HEK293 (cell line): Measurements from ENCODE around the gene SAMHD1.
A peak's percentile ranks its signal among the peaks of the same experiment; 100 is the strongest.

Source experiments
- CTCF ChIA-PET: fragments of 350-600 bp; formaldehyde crosslinking; extraction: SDS; loops from one replicate; lab custom pipeline; 2021; ENCODE audit warnings: antibody characterized with exemption; lab: Yijun Ruan, JAX
- POLR2A ChIA-PET: fragments of 300-600 bp; formaldehyde crosslinking; extraction: SDS; loops from one replicate; lab custom pipeline; 2020; ENCODE audit warnings: antibody characterized with exemption, inconsistent platforms; lab: Yijun Ruan, JAX
- H3K27ac ChIP-seq: fragments of 200-500 bp; sonication (Bioruptor generic); 2 replicates; pipeline ENCODE4 v1.5.1; 2014; ENCODE audit warnings: low read depth, low read length, control low read depth, inconsistent platforms; ENCODE audit errors: extremely low read depth
- H3K36me3 ChIP-seq, 2 experiments: fragments of 200-500 bp in 1 of 2; sonication (Bioruptor generic) in 1 of 2; 1 replicate in 1 of 2; 2 replicates in 1 of 2; pipeline ENCODE4 v1.5.1; 2014 to 2017; ENCODE audit warnings: inconsistent platforms in 2 of 2, low read length in 2 of 2; ENCODE audit not compliant: control insufficient read depth in 2 of 2, insufficient read depth in 1 of 2
- H3K4me1 ChIP-seq: fragments of 200-500 bp; sonication (Bioruptor generic); 2 replicates; pipeline ENCODE4 v1.5.1; 2014; ENCODE audit warnings: mild to moderate bottlenecking, low read length, inconsistent platforms; ENCODE audit not compliant: control insufficient read depth, insufficient read depth
- H3K4me3 ChIP-seq: 2 replicates; pipeline ENCODE4 v1.5.1; 2011; ENCODE audit warnings: low read depth, mild to moderate bottlenecking, control low read depth, low read length, moderate library complexity
- H3K9me3 ChIP-seq: fragments of 200-500 bp; sonication (Bioruptor generic); 2 replicates; pipeline ENCODE4 v1.5.1; 2014; ENCODE audit warnings: low read depth, low read length, inconsistent platforms; ENCODE audit not compliant: control insufficient read depth, insufficient read depth
- GLIS2 ChIP-seq: fragments of 450-650 bp; formaldehyde crosslinking; IDR thresholded peaks from 2 replicates; pipeline ENCODE4 v1.5.1; 2016; ENCODE audit warnings: missing biosample characterization, missing genetic modification characterization
- KLF16 ChIP-seq: fragments of 450-650 bp; formaldehyde crosslinking; IDR thresholded peaks from 2 replicates; pipeline ENCODE4 v1.5.1; 2017; ENCODE audit warnings: missing biosample characterization, missing genetic modification characterization
- PRDM1 ChIP-seq: fragments of 450-650 bp; formaldehyde crosslinking; IDR thresholded peaks from 2 replicates; pipeline ENCODE4; 2016; ENCODE audit warnings: missing biosample characterization, missing genetic modification characterization
- SP7 ChIP-seq: fragments of 450-650 bp; formaldehyde crosslinking; IDR thresholded peaks from 2 replicates; pipeline ENCODE4 v1.5.1; 2016; ENCODE audit warnings: missing biosample characterization, missing genetic modification characterization
- TRIM28 ChIP-seq: IDR thresholded peaks from 2 replicates; pipeline ENCODE4 v1.6.1; 2011; ENCODE audit warnings: low read length, control low read depth, borderline replicate concordance
- ZBTB1 ChIP-seq: fragments of 450-650 bp; formaldehyde crosslinking; IDR thresholded peaks from 2 replicates; pipeline ENCODE4 v1.5.1; 2016; ENCODE audit warnings: missing biosample characterization, missing genetic modification characterization
- ZBTB21 ChIP-seq: fragments of 450-650 bp; formaldehyde crosslinking; IDR thresholded peaks from 2 replicates; pipeline ENCODE4 v1.5.1; 2017; ENCODE audit warnings: missing biosample characterization, missing genetic modification characterization
- ZNF138 ChIP-seq: fragments of 450-650 bp; formaldehyde crosslinking; IDR thresholded peaks from 2 replicates; pipeline ENCODE4 v1.5.1; 2016; ENCODE audit warnings: missing biosample characterization, missing genetic modification characterization, borderline replicate concordance
- ZNF140 ChIP-seq: fragments of 450-650 bp; formaldehyde crosslinking; IDR thresholded peaks from 2 replicates; pipeline ENCODE4 v1.5.1; 2016; ENCODE audit warnings: missing biosample characterization, missing genetic modification characterization
- ZNF174 ChIP-seq: fragments of 450-650 bp; formaldehyde crosslinking; IDR thresholded peaks from 2 replicates; pipeline ENCODE4 v1.5.0; 2017; ENCODE audit warnings: missing biosample characterization, mild to moderate bottlenecking, missing genetic modification characterization
- ZNF24 ChIP-seq: fragments of 450-650 bp; formaldehyde crosslinking; IDR thresholded peaks from 2 replicates; pipeline ENCODE4 v1.5.1; 2016; ENCODE audit warnings: missing biosample characterization, missing genetic modification characterization
- ZNF311 ChIP-seq: fragments of 450-650 bp; formaldehyde crosslinking; IDR thresholded peaks from 2 replicates; pipeline ENCODE4 v1.5.1; 2017; ENCODE audit warnings: missing biosample characterization, missing genetic modification characterization, borderline replicate concordance
- ZNF366 ChIP-seq: fragments of 450-650 bp; formaldehyde crosslinking; conservative IDR thresholded peaks from 2 replicates; pipeline ENCODE4 v1.5.1; 2016; ENCODE audit warnings: missing biosample characterization, missing genetic modification characterization
- ZNF37A ChIP-seq: fragments of 450-650 bp; IDR thresholded peaks from 2 replicates; pipeline ENCODE4 v1.5.1; 2018; ENCODE audit warnings: missing biosample characterization, missing genetic modification characterization
- ZNF416 ChIP-seq: fragments of 450-650 bp; formaldehyde crosslinking; IDR thresholded peaks from 2 replicates; pipeline ENCODE4 v1.5.1; 2016; ENCODE audit warnings: missing biosample characterization, missing genetic modification characterization
- ZNF571 ChIP-seq: fragments of 450-650 bp; formaldehyde crosslinking; IDR thresholded peaks from 2 replicates; pipeline ENCODE4 v1.5.0; 2017; ENCODE audit warnings: missing biosample characterization, missing genetic modification characterization
- ZNF704 ChIP-seq: fragments of 450-650 bp; formaldehyde crosslinking; IDR thresholded peaks from 2 replicates; pipeline ENCODE4 v1.5.1; 2016; ENCODE audit warnings: missing biosample characterization, missing genetic modification characterization
- ZNF768 ChIP-seq: fragments of 450-650 bp; formaldehyde crosslinking; IDR thresholded peaks from 2 replicates; pipeline ENCODE4 v1.5.1; 2018; ENCODE audit warnings: missing biosample characterization, mild to moderate bottlenecking, missing genetic modification characterization
- TF ChIP-seq, protein P1 (sequence below): fragments of 450-650 bp; formaldehyde crosslinking; optimal IDR thresholded peaks from 2 replicates; pipeline ENCODE3; 2016; ENCODE audit warnings: missing biosample characterization, mild to moderate bottlenecking, missing genetic modification characterization
- TF ChIP-seq, protein P2 (sequence below): fragments of 450-650 bp; formaldehyde crosslinking; IDR thresholded peaks from 2 replicates; pipeline ENCODE4 v1.5.1; 2016; ENCODE audit warnings: missing biosample characterization, missing genetic modification characterization
- TF ChIP-seq, protein P3 (sequence below): fragments of 450-650 bp; formaldehyde crosslinking; IDR thresholded peaks from 2 replicates; pipeline ENCODE4 v1.5.1; 2016; ENCODE audit warnings: missing biosample characterization, missing genetic modification characterization
- TF ChIP-seq, protein P4 (sequence below): fragments of 450-650 bp; formaldehyde crosslinking; IDR thresholded peaks from 2 replicates; pipeline ENCODE4 v1.5.1; 2016; ENCODE audit warnings: missing biosample characterization, missing genetic modification characterization

The SAMHD1 gene

GRCh38 chr20:36924167-36925045 lies 27.1 kb downstream of the SAMHD1 start:
- peaks cover 4 to 23% of the 10 kb centered on the region in 2 experiments for H3K36me3 ChIP-seq
- no peak overlapping the region for H3K27ac ChIP-seq
- TF ChIP-seq ZNF24 (tag by site-specific recombination): no peak
- TF ChIP-seq, protein P1, sequence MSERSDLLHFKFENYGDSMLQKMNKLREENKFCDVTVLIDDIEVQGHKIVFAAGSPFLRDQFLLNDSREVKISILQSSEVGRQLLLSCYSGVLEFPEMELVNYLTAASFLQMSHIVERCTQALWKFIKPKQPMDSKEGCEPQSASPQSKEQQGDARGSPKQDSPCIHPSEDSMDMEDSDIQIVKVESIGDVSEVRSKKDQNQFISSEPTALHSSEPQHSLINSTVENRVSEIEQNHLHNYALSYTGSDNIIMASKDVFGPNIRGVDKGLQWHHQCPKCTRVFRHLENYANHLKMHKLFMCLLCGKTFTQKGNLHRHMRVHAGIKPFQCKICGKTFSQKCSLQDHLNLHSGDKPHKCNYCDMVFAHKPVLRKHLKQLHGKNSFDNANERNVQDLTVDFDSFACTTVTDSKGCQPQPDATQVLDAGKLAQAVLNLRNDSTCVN: no peak
- TF ChIP-seq ZBTB1 (tag by site-specific recombination): no peak
- TF ChIP-seq ZNF571 (tag by site-specific recombination): no peak
- TF ChIP-seq KLF16: no peak
- TF ChIP-seq, protein P2, sequence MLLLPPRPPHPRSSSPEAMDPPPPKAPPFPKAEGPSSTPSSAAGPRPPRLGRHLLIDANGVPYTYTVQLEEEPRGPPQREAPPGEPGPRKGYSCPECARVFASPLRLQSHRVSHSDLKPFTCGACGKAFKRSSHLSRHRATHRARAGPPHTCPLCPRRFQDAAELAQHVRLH: no peak
- no peak for TF ChIP-seq ZNF174 (tag by site-specific recombination)
- TF ChIP-seq, protein P3, sequence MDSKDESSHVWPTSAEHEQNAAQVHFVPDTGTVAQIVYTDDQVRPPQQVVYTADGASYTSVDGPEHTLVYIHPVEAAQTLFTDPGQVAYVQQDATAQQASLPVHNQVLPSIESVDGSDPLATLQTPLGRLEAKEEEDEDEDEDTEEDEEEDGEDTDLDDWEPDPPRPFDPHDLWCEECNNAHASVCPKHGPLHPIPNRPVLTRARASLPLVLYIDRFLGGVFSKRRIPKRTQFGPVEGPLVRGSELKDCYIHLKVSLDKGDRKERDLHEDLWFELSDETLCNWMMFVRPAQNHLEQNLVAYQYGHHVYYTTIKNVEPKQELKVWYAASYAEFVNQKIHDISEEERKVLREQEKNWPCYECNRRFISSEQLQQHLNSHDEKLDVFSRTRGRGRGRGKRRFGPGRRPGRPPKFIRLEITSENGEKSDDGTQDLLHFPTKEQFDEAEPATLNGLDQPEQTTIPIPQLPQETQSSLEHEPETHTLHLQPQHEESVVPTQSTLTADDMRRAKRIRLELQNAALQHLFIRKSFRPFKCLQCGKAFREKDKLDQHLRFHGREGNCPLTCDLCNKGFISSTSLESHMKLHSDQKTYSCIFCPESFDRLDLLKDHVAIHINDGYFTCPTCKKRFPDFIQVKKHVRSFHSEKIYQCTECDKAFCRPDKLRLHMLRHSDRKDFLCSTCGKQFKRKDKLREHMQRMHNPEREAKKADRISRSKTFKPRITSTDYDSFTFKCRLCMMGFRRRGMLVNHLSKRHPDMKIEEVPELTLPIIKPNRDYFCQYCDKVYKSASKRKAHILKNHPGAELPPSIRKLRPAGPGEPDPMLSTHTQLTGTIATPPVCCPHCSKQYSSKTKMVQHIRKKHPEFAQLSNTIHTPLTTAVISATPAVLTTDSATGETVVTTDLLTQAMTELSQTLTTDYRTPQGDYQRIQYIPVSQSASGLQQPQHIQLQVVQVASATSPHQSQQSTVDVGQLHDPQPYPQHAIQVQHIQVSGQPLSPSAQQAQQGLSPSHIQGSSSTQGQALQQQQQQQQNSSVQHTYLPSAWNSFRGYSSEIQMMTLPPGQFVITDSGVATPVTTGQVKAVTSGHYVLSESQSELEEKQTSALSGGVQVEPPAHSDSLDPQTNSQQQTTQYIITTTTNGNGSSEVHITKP (tag by site-specific recombination): no peak
- no peak for TF ChIP-seq ZNF768 (tag by site-specific recombination)
- peak; percentile 95 for TF ChIP-seq PRDM1 (tag by site-specific recombination)
- TF ChIP-seq ZBTB21: no peak
- TF ChIP-seq ZNF416 (tag by site-specific recombination): no peak
- TF ChIP-seq SP7 (tag by site-specific recombination): peak; percentile 51; the same call in 1 of the 2 replicates
- no peak for TF ChIP-seq ZNF311
- TF ChIP-seq ZNF140 (tag by site-specific recombination): no peak
- TF ChIP-seq, protein P4, sequence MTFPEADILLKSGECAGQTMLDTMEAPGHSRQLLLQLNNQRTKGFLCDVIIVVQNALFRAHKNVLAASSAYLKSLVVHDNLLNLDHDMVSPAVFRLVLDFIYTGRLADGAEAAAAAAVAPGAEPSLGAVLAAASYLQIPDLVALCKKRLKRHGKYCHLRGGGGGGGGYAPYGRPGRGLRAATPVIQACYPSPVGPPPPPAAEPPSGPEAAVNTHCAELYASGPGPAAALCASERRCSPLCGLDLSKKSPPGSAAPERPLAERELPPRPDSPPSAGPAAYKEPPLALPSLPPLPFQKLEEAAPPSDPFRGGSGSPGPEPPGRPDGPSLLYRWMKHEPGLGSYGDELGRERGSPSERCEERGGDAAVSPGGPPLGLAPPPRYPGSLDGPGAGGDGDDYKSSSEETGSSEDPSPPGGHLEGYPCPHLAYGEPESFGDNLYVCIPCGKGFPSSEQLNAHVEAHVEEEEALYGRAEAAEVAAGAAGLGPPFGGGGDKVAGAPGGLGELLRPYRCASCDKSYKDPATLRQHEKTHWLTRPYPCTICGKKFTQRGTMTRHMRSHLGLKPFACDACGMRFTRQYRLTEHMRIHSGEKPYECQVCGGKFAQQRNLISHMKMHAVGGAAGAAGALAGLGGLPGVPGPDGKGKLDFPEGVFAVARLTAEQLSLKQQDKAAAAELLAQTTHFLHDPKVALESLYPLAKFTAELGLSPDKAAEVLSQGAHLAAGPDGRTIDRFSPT: no peak
- TF ChIP-seq ZNF366: peak; percentile 87
- TF ChIP-seq TRIM28: no peak
- TF ChIP-seq ZNF37A (tag by site-specific recombination): no peak
- TF ChIP-seq ZNF138: no peak
- TF ChIP-seq ZNF704 (tag by site-specific recombination): no peak
- TF ChIP-seq GLIS2 (tag by site-specific recombination): no peak
- no peaks in the 10 kb centered on the region for H3K4me1 ChIP-seq
- ChIA-PET POLR2A (no interaction called here), CTCF (interaction anchor here (0.7 kb wide), 2 partner anchors 156 to 768 kb away, joined by 3 read pairs; no protein-coding TSS in a partner anchor)
- H3K4me3 ChIP-seq: no peak overlapping the region
- H3K9me3 ChIP-seq: no peaks in the 10 kb centered on the region
